Mammary epithelial cell (primary cell): ENCODE data around the gene KIF6.

Experiments used
- CTCF ChIP-seq, 2 donors: IDR thresholded peaks in 1 of 2; conservative IDR thresholded peaks in 1 of 2; 2 replicates each; pipeline ENCODE4 v1.5.1; 2011 to 2012; ENCODE audit warnings: inconsistent platforms in 2 of 2, low read length in 2 of 2, mild to moderate bottlenecking in 2 of 2, control low read depth in 1 of 2, low read depth in 1 of 2; ENCODE audit not compliant: insufficient read depth in 1 of 2; ENCODE audit errors: extremely low read depth in 1 of 2
- EZH2 ChIP-seq: IDR thresholded peaks from 2 replicates; pipeline ENCODE4 v1.6.1; 2012; ENCODE audit warnings: low read length, inconsistent platforms, borderline replicate concordance

GRCh38 chr6:39407446-39407993, 317.7 kb downstream of the KIF6 start:
- no peak for TF ChIP-seq CTCF (conservative IDR thresholded peaks at IDR 0.05 in 1 of 2, IDR thresholded peaks at IDR 0.05 in 1 of 2; ENCODE audit: extremely low read depth in 1 of 2, insufficient read depth in 1 of 2, low read depth in 1 of 2, low read length in 2 of 2)
- TF ChIP-seq EZH2 = no peak
